ENCODE data around the gene SIM1. TPM values are rescaled to one million over a fixed set of nuclear protein-coding genes. Genes with fewer than 3 reads are reported as not detected.

The SIM1 gene
- total RNA-seq, 1 donor from 2014 or later, result not detected

DNA sequence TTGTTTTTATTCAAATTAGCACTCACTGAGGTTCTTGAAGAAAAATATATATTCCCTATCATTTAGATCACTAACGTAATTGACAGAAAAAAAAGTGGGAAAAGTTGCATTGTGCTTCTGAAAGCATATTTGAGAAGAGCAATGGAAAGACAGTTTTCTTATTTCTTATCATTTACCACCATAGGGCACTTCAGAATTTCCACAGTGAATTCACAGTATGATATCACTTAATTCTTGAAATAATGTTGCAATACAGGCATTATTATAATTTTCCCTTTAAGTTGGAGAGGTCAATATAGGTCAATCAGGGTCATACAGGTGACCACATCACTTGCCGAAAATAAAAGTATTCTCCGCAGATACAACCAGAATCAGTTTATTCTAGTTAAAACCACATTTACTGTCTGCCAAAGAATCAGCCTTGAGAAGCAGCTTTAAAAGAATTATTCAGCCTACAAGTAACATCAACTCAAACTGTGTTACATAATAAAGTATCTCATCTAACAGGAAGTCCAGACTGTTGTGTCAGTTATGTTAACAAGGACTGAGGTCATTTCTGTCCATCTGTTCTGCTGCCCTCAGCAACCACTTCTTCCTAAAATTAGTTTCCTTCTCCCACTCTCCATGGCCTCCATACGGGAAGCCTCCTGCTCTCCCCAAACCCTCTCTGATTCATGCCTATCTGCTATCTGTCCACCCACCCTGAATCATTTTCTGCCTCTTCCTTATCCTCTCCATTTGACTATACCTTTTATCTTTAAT lies 121.2 kb downstream of the SIM1 start:
- intact Hi-C loops (cut with DNase I), result no loop called here
- DNase-seq (no peak), ATAC-seq (ENCODE audit: poor library complexity) (peak; percentile 31)

DNA sequence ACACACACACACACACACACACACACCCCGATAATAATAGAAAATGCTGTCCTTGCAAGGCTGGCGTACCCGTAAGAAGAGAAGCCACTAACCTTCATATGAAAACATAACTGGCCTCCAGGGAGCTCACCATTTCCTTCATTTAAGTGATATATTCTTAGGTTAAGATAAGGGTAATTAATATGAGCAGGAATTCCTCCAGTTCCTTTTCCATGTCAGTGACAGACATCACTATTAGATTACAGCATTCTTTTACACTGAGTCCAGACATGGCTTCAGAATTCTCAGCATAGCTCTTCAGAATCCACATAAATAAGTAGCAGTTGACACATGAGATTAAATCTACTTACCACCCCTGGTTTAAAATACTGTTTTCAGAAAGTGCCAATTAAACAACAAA lies 121.9 kb downstream of the SIM1 start:
- ATAC-seq (ENCODE audit: poor library complexity) (no peak), DNase-seq (no peak)
- intact Hi-C loops (cut with DNase I), result no loop called here

GRCh38 chr6:100339574-100340255 lies 125.0 kb downstream of the SIM1 start:
- DNase-seq, result no peak
- intact Hi-C loops (cut with DNase I), result no loop called here
- no peak for ATAC-seq (ENCODE audit: poor library complexity)

DNA sequence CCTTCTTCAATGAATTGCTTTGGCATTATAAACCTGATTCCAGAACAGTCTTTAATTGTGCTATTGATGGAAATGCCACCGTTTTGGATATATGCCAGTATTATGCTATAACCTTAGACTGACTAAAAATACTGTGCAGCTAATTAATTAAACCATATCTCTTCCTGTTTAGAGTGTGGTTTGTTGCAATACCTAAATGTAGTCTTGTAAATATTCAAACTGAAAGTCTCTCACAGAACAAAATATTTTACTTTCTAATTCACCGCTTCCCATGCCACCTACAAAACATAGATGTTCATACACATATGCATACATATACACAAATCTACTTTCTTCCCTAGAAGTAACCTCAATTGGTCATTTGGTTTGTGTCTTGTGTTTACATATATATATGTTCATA lies 126.6 kb downstream of the SIM1 start:
- intact Hi-C loops (cut with DNase I), result no loop called here
- DNase-seq (no peak), ATAC-seq (ENCODE audit: poor library complexity) (no peak)

DNA sequence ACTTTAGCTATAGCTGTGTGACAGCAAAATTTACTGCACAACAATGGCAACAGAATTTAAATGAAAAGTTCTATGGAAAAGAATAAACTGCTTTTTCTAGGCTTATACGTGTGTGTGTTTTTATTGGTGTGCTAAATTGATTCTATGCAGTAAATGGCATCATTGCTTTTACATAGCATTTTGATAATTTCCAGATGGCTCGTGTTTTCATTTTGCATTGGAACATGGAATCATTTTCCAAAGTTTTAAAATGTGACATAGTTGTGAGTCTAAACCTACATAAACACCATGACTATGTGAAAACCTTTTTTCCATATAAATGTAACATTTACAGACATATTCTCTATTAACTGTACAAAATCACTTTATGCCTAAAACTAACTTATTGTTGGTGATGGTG lies 127.8 kb downstream of the SIM1 start:
- no peak for ATAC-seq (ENCODE audit: poor library complexity)
- intact Hi-C loops (cut with DNase I), result no loop called here
- no peak for DNase-seq

DNA sequence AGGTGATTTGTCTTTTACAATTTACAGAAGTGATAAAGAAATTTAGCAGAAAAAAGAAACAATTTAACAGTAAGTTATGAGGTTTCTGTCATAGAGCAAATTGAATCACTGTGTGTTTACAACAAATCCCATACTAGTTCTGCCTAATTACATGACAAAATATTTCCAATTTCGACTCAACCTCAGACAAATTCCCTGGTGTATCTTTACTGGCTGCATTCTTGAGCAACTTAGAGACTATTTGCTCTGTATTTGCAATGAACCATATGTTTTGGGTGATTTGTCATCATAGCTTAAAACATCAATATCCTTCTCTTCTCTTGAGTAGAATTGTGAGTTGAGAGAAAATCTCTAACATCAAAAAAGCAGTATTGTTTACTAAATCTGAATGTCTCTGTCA lies 128.7 kb downstream of the SIM1 start:
- DNase-seq (no peak), ATAC-seq (ENCODE audit: poor library complexity) (no peak)
- intact Hi-C loops (cut with DNase I), result no loop called here

All from Right ventricle myocardium superior (tissue), 1 donor.